K562 (cell line): Measurements from ENCODE around the gene API5. TPM values are rescaled to one million over a fixed set of nuclear protein-coding genes. Genes with fewer than 3 reads are reported as not detected.

ENCODE experiments used
- C11orf30 ChIP-seq: fragments of 450-650 bp; IDR thresholded peaks from 2 replicates; pipeline ENCODE4 v1.6.1; 2016; ENCODE audit warnings: low read depth, mild to moderate bottlenecking
- FOXK2 ChIP-seq, 2 experiments: fragments of 450-650 bp; IDR thresholded peaks in 1 of 2; conservative IDR thresholded peaks in 1 of 2; 2 replicates each; pipeline ENCODE4 v1.6.1; 2016; ENCODE audit warnings: low read depth in 2 of 2, mild to moderate bottlenecking in 1 of 2
- JUND ChIP-seq, 2 experiments: IDR thresholded peaks; 2 replicates in 1 of 2; 3 replicates in 1 of 2; pipeline ENCODE4 v1.6.1; 2011; ENCODE audit warnings: borderline replicate concordance in 2 of 2, low read depth in 2 of 2, low read length in 2 of 2, improper control_type of control experiment in 1 of 2, missing biosample characterization in 1 of 2, missing genetic modification characterization in 1 of 2, missing genetic modification reagents in 1 of 2
- REST ChIP-seq, 2 experiments: fragments of 450-650 bp; formaldehyde crosslinking in 1 of 2; IDR thresholded peaks; 2 replicates each; pipeline versions ENCODE4 v1.4.0 to v1.6.1; 2014 to 2020; ENCODE audit warnings: mild to moderate bottlenecking in 2 of 2, borderline replicate concordance in 1 of 2, low read depth in 1 of 2
- polyA plus RNA-seq, 8 experiments: library from polyadenylated mRNA; depleted of rRNA in 4 of 8; stranded (reverse) in 5 of 8; unstranded in 3 of 8; fragments of >200 nt; fragmentation: Nextera tagmentation in 2 of 8; fragmentation: Illumina TruSeq in 1 of 8; extraction: Ambion mirVana in 2 of 8; extraction: Trizol in 1 of 8; gene quantifications; 2 replicates each; pipeline versions ENCODE4 v1.2.1 to v1.2.3, GENCODE V29; 2011 to 2014; ENCODE audit warnings: inconsistent platforms in 1 of 8, missing spikeins in 1 of 8
- total RNA-seq, 7 experiments: library from RNA; depleted of rRNA in 6 of 7; stranded (reverse); fragments of >200 nt in 6 of 7; fragmentation: Illumina TruSeq in 2 of 7; extraction: Trizol in 2 of 7; gene quantifications; 2 replicates each; pipeline versions ENCODE4 v1.2.1 to v1.2.3, GENCODE V29; 2011 to 2021; ENCODE audit warnings: low replicate concordance in 1 of 7

Gene API5
- total and polyA plus RNA-seq, 9 of the 15 experiments (the other 6 are each of a cell fraction or from before 2014, with no cell fraction given): 59.8 to 146 (median 123) TPM

GRCh38 chr11:43366677-43367076 lies 54.9 kb downstream of the API5 start (continued):
- TF ChIP-seq REST (IDR thresholded peaks at IDR 0.05; ENCODE audit: borderline replicate concordance): no peak
- TF ChIP-seq REST (CRISPR knock-in tag; IDR thresholded peaks at IDR 0.05; ENCODE audit: low read depth): no peak
- peak; percentile 41 to 48; a peak in 1 of 4 replicates for TF ChIP-seq FOXK2 (conservative IDR thresholded peaks at IDR 0.05 in 1 of 2, IDR thresholded peaks at IDR 0.05 in 1 of 2; ENCODE audit: low read depth in 2 of 2)
- TF ChIP-seq JUND (IDR thresholded peaks at IDR 0.05; ENCODE audit: borderline replicate concordance, low read depth, low read length): peak; percentile 50; the same call in 1 of the 2 replicates
- TF ChIP-seq JUND (tag; IDR thresholded peaks at IDR 0.05; ENCODE audit: borderline replicate concordance, low read depth, low read length): no peak; the same call in 2 of the 3 replicates
- TF ChIP-seq C11orf30: peak; percentile 81
- TF ChIP-seq, all 486 proteins: peak for 19
